Stromal cell of bone marrow (primary cell): ENCODE results near the gene IRF4.
"Not testable (repeated sequence)": the region's sequence is repeated elsewhere in the genome, so short reads cannot be mapped to it uniquely, and the experiment has no call there.

Experiments used
- DNase-seq: peaks from one replicate; pipeline ENCODE4 v3.0.0-alpha.2; 2012; ENCODE audit warnings: low read depth

IRF4 gene

GRCh38 chr6:422433-423054 is 31.0 kb downstream of the IRF4 start:
- DNase-seq: peak; percentile 90

GRCh38 chr6:423055-423798 is 31.7 kb downstream of the IRF4 start:
- DNase-seq: no peak

DNA sequence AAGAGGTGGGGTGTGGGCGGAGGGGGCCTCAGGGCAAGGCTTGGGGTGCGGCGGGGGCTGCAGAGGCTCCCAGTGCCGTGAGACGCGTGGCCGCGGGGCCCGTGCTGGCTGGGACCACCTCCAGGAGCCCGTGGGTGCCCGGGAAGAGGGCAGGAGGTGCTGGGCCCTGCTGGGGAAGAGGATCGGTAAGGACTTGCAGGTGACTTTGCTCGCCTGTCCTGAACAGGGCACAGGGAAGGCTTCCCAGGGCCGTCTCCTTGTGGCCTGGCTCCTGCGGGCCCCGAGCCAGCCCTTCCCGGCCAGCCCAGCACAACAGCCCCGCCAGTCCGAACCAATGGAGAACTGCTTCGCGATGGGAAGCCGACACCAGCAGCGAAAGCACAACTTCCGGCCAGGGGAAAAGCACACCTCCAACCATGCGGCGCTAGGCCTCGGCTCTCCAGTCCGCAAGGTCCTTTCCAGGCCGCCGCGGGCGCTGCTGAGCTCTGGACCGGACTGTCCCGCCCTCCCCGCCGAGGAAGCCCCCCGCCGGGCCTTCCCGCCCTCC is 32.3 kb downstream of the IRF4 start:
- DNase-seq: no peak

- no peak for DNase-seq
Observed at GRCh38 chr6:424741-425417, 33.3 kb downstream of the IRF4 start.

GRCh38 chr6:425418-425788 is 33.9 kb downstream of the IRF4 start:
- not testable (repeated sequence) for DNase-seq

- not testable (repeated sequence) for DNase-seq
Observed at GRCh38 chr6:426198-426738, 34.7 kb downstream of the IRF4 start.

DNA sequence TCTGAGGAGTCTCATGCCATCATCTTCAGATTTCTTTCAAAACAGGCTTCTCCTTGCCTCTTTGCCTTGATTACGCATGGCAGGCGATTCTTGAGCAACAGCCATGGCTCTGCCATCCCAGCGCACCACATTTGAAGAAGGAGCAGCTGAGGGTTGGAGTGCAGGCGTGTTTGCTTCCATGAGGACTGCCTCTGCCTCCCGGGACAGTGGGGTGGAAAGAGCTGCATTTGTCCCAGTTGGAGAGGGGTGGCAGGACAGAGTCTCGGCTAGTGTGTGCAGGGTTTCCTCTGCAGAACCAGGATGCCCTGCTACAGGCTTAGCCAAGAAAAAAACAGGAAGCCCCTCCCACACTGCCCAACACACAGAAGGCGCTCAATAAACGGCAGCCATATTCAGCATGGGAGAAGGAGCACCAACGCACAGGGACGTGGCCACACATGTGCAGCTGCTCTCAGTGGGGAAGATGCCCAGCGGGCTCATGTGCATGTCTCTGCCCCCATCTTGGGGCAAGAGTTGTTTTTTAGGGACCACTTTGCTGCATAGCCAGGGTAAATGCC is 36.6 kb downstream of the IRF4 start:
- DNase-seq: no peak

GRCh38 chr6:429515-430121 is 38.1 kb downstream of the IRF4 start:
- DNase-seq: no peak

GRCh38 chr6:431504-431903 is 40.0 kb downstream of the IRF4 start:
- DNase-seq: no peak

- DNase-seq: no peak
Observed at GRCh38 chr6:431986-432385, 40.4 kb downstream of the IRF4 start.

DNA sequence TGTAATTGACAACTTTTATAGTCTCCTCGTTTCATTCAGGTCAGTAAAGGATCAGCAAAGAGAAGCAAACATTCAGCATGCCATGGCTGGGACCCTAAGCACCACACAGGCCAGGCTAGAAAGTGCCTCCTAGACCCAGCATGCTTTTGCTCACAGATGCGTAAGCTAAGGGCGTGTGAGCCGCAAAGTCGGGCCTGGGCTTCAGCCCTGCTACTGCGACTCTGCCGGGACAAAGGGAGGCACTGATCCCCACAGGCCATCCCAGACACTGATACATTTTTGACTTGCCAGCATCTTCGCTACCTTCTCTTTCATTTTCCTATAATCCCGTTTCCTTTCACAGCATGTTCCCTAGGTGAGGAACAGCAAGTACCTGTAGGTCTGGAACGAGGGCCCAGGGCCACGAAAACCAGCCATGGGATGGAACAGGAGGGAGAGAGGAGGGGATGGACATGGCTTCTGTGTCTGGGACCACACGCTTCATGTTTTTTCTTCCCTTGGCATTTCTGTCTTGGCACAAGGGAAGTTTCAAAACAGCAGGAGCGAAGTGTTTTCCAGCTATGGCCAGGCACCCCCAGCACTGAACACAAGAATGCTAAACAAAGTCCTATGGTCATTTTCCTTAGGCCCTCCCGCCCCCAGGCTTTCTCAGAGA is 42.6 kb downstream of the IRF4 start:
- no peak for DNase-seq

DNA sequence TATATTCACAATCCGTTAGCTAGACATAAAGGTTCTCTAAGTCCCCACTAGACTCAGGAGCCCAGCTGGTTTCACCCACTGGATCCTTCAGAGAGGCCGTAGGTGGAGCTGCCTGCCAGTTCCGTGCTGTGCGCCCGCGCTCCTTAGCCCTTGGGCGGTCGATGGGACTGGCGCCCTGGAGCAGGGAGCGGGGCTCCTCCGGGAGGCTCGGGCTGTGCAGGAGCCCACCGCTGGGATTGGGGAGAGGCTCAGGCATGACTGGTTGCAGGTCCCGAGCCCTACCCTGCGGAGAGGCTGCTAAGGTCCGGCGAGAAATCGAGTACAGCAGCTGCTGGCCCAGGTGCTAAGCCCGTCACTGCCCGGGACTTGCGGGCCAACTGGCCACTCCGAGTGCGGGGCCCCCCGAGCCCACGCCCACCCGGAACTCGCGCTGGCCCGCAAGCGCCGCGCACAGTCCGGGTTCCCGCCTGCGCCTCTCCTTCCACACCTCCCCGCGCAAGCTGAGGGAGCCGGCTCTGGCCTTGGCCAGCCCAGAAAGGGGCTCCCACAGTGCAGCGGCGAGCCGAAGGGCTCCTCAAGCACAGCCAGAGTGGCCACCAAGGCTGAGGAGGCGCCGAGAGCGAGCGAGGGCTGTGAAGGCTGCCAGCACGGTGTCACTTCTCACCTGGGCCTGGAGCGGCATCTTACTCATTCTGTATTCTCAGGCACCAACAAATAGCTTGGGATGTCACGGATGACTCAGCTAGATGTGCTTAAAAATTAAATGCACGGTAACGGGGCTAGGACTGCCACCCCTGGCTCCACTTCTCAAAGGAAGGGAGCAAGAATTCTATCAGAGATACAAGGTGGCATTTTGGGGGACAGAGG is 44.1 kb downstream of the IRF4 start:
- DNase-seq: no peak

GRCh38 chr6:436308-437036 is 44.9 kb downstream of the IRF4 start:
- DNase-seq: peak; percentile 82

- peak; percentile 40 for DNase-seq
Observed at GRCh38 chr6:437037-437392, 45.5 kb downstream of the IRF4 start.

GRCh38 chr6:438634-439170 is 47.1 kb downstream of the IRF4 start:
- DNase-seq: no peak

- DNase-seq: no peak
Observed at GRCh38 chr6:439641-440167, 48.2 kb downstream of the IRF4 start.

GRCh38 chr6:441126-441920 is 49.8 kb downstream of the IRF4 start:
- no peak for DNase-seq

DNA sequence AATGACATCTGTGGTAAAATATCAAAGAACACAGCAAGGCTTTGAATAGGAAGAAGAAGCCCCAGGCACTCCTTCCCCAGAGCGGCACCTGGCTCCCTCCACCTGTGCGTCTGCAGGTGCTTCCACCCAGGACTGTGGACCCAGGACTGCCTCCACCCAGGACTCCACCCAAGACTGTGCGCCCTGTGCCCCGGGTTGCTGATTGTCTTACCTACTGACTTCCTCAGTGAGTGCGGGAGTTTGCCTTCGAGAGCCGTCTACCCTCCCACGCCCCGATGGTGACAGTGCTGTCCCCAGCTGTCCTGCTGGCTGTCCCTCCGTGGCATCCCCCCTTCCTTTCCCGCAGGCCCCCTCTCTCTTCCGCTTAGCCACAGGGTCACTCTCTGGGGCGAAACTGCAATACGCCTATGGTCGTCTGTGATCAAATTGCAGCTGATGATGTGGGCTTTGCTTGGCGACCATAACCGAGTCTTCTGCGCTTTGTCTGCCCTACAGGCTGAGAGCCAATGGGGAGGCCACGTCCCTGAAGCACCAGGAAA is 52.1 kb downstream of the IRF4 start:
- no peak for DNase-seq
